Prostate gland (tissue), 2 donors: ENCODE results near the gene KLK7.

Experiments
- CTCF ChIP-seq, 4 experiments: fragments of 200-600 bp in 2 of 4; fragments of 450-650 bp in 2 of 4; sonication (generic) in 2 of 4; IDR thresholded peaks; 1 replicate in 3 of 4; 2 replicates in 1 of 4; pipeline ENCODE4 v1.5.1; 2016 to 2019; ENCODE audit warnings: antibody characterized with exemption in 4 of 4, mild to moderate bottlenecking in 2 of 4, moderate library complexity in 2 of 4
- POLR2A ChIP-seq: fragments of 450-650 bp; IDR thresholded peaks from one replicate; pipeline ENCODE4 v1.6.1; 2016; ENCODE audit warnings: antibody characterized with exemption, mild to moderate bottlenecking
- POLR2AphosphoS5 ChIP-seq: sonication (generic); formaldehyde crosslinking; IDR thresholded peaks from one replicate; pipeline ENCODE4 v1.6.1; 2017; ENCODE audit warnings: antibody characterized with exemption

GRCh38 chr19:50964266-50964665 lies 19.5 kb downstream of the KLK7 start:
- TF ChIP-seq CTCF (IDR thresholded peaks at IDR 0.05) (no peak), POLR2AphosphoS5 (no peak), POLR2A (no peak)
